AG08396 (cell line): ENCODE data around the gene TFB2M.

Experiments
- DNase-seq: peaks from one replicate; pipeline ENCODE4 v3.0.0; 2012; ENCODE audit warnings: low spot score, mixed read lengths

TFB2M gene

GRCh38 chr1:246552110-246552509 lies 14.0 kb downstream of the TFB2M start:
- no peak for DNase-seq

- no peak for DNase-seq
Observed at GRCh38 chr1:246550402-246550801, 15.7 kb downstream of the TFB2M start.

- DNase-seq = no peak
Observed at GRCh38 chr1:246549665-246550064, 16.4 kb downstream of the TFB2M start.

- DNase-seq = no peak
Observed at GRCh38 chr1:246544001-246544400, 22.1 kb downstream of the TFB2M start.

GRCh38 chr1:246540738-246541491 lies 25.1 kb downstream of the TFB2M start:
- DNase-seq = no peak

- DNase-seq = no peak
Observed at GRCh38 chr1:246537887-246538286, 28.2 kb downstream of the TFB2M start.

- no peak for DNase-seq
Observed at GRCh38 chr1:246537441-246537840, 28.6 kb downstream of the TFB2M start.

- no peak for DNase-seq
Observed at GRCh38 chr1:246534114-246534513, 31.9 kb downstream of the TFB2M start.

GRCh38 chr1:246533371-246533905 lies 32.6 kb downstream of the TFB2M start:
- no peak for DNase-seq

GRCh38 chr1:246532519-246532918 lies 33.5 kb downstream of the TFB2M start:
- no peak for DNase-seq

- DNase-seq = no peak
Observed at GRCh38 chr1:246530482-246530881, 35.6 kb downstream of the TFB2M start.

- no peak for DNase-seq
Observed at GRCh38 chr1:246528933-246529731, 36.9 kb downstream of the TFB2M start.

- DNase-seq = no peak
Observed at GRCh38 chr1:246527402-246528088, 38.5 kb downstream of the TFB2M start.

GRCh38 chr1:246526915-246527314 lies 39.1 kb downstream of the TFB2M start:
- no peak for DNase-seq

GRCh38 chr1:246526380-246526779 lies 39.7 kb downstream of the TFB2M start:
- no peak for DNase-seq

- no peak for DNase-seq
Observed at GRCh38 chr1:246519514-246519913, 46.5 kb downstream of the TFB2M start.

- DNase-seq = no peak
Observed at GRCh38 chr1:246518456-246519205, 47.4 kb downstream of the TFB2M start.

GRCh38 chr1:246517391-246517790 lies 48.7 kb downstream of the TFB2M start:
- no peak for DNase-seq

- no peak for DNase-seq
Observed at GRCh38 chr1:246516126-246516525, 49.9 kb downstream of the TFB2M start.

GRCh38 chr1:246515390-246516005 lies 50.6 kb downstream of the TFB2M start:
- no peak for DNase-seq

GRCh38 chr1:246513619-246514343 lies 52.3 kb downstream of the TFB2M start:
- no peak for DNase-seq
